ENCODE data around the gene SLC8A1. TPM values are rescaled to one million over a fixed set of nuclear protein-coding genes. Genes with fewer than 3 reads are reported as not detected.

SLC8A1 gene
- total RNA-seq, 1 donor from 2014 or later = 2.9 TPM

DNA sequence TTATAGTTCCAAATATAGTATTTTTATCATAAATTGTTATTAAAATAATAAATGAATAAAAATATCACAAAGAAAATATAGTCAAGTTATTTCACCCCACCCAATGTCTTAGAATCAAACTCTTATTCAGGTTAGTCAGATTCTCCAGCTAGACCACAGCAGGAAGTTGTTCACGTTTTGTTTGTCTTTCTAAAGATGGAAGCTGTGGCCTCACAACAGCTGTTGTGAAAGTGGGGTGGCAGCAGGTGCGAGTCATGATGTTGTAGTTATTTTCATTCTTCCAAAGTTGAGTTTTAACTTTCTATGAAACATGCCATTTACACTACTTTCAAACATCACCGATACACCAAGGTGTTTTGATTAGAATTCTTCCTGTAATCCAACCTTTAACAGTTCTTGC lies 272.9 kb downstream of the SLC8A1 start:
- Mint-ChIP-seq H3K4me1 (ENCODE audit: low read depth) (peaks cover 11% of the 10 kb centered on the region), H3K27ac (no peak overlapping the region), H3K27me3 (ENCODE audit: insufficient read depth) (no peaks in the 10 kb centered on the region), H3K9me3 (no peaks in the 10 kb centered on the region), H3K4me3 (no peak overlapping the region), H3K36me3 (ENCODE audit: low read depth) (no peaks in the 10 kb centered on the region)
- intact Hi-C loops (cut with micrococcal nuclease) = no loop called here
- no peak for DNase-seq (ENCODE audit: low spot score)

DNA sequence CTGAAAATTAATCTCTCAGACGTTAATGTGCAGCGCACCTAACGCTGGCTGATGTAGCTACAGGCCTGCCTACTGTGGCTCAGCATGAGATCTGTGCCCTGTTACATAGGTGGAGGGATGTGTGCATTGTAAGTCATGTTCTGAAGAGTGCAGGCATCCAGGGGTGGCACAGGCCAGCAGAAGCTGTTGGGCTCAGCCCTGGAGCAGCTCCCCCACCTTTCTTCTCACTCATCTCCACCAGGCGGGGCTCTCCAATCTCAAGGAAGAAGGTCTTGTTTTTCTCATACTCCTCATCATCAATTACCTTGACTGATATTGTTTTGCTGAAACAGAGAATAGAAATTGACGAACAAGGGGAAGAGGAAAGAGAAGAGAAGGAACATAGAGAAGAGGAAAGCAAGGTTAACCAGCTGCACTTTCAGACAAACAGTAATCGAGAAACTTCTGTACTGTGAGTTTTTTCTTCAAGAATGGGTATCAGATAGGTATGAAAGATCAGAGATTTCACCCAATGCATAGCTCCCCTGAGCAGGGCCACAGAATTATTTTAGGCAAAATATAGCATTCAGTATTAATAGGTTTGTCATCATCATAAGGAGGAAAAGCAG lies 273.6 kb downstream of the SLC8A1 start:
- H3K27me3 Mint-ChIP-seq (ENCODE audit: insufficient read depth) = no peaks in the 10 kb centered on the region
- no peaks in the 10 kb centered on the region for H3K9me3 Mint-ChIP-seq
- H3K27ac Mint-ChIP-seq = no peak overlapping the region
- intact Hi-C loops (cut with micrococcal nuclease) = no loop called here
- H3K4me1 Mint-ChIP-seq (ENCODE audit: low read depth) = peaks cover 11% of the 10 kb centered on the region
- no peaks in the 10 kb centered on the region for H3K36me3 Mint-ChIP-seq (ENCODE audit: low read depth)
- no peak overlapping the region for H3K4me3 Mint-ChIP-seq
- no peak for DNase-seq (ENCODE audit: low spot score)

DNA sequence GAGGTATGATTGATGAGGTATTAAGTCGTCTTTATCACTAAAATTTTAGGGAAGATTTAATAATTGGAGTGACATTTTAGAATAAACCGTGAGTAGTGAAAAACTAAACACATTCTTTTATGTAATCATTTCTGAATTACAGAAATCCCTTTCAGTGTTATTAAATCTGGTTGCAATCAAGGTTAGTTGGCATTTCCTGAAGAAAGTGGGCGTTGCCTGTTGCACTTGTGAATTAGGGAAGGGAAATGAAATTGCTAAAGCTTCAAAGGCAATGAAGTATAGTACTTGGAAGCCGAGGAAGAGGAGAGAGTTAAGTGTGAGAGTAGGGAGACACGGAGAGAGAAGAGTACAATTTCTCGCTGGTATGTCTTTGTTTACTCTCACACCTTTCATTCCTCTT lies 274.5 kb downstream of the SLC8A1 start:
- intact Hi-C loops (cut with micrococcal nuclease) = no loop called here
- no peak overlapping the region for H3K4me3 Mint-ChIP-seq
- no peaks in the 10 kb centered on the region for H3K9me3 Mint-ChIP-seq
- no peaks in the 10 kb centered on the region for H3K27me3 Mint-ChIP-seq (ENCODE audit: insufficient read depth)
- H3K4me1 Mint-ChIP-seq (ENCODE audit: low read depth) = peaks cover 11% of the 10 kb centered on the region
- H3K27ac Mint-ChIP-seq = no peak overlapping the region
- H3K36me3 Mint-ChIP-seq (ENCODE audit: low read depth) = no peaks in the 10 kb centered on the region
- no peak for DNase-seq (ENCODE audit: low spot score)

DNA sequence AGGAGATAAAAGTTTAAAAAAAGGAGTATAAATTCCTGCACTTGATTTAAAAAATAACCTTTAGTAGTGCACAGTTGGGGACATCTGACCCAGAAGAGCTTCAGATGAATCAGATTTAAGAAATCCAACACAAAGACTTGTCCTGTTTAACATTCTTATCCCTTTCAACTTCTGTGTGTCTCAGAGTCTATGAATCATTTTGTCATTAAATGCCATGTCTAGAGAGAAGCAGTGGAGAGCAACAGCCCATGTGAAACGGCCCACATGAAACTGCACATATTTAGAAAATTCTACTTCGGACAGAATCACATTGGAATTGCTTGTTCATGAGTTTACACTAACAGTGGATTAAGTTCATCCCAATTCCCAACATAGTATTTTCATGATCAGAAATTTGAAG lies 278.6 kb downstream of the SLC8A1 start:
- DNase-seq (ENCODE audit: low spot score) = no peak
- intact Hi-C loops (cut with micrococcal nuclease) = no loop called here
- Mint-ChIP-seq H3K27ac (no peak overlapping the region), H3K4me1 (ENCODE audit: low read depth) (peaks cover 7% of the 10 kb centered on the region), H3K9me3 (no peaks in the 10 kb centered on the region), H3K36me3 (ENCODE audit: low read depth) (no peaks in the 10 kb centered on the region), H3K27me3 (ENCODE audit: insufficient read depth) (no peaks in the 10 kb centered on the region), H3K4me3 (no peak overlapping the region)

DNA sequence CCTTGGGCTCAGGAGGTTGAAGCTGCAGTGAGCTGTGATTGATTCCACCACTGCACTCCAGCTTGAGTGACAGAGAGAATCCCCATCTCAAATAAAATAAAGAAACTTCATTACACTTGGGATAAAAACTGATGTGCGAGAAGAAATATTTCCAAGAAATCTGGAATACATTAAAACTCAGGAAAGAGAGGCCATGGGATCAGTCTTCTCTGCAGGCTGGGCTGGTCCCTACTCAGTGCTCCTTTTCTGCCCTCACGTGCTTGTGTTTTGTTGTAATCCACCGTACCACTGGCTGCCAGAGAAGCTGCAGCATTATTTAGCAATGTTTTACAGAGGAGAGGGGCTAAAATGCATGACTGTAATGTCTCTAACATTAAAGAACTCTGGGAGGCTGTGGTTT lies 282.0 kb downstream of the SLC8A1 start:
- no peaks in the 10 kb centered on the region for H3K27me3 Mint-ChIP-seq (ENCODE audit: insufficient read depth)
- no peaks in the 10 kb centered on the region for H3K4me1 Mint-ChIP-seq (ENCODE audit: low read depth)
- intact Hi-C loops (cut with micrococcal nuclease) = no loop called here
- no peaks in the 10 kb centered on the region for H3K36me3 Mint-ChIP-seq (ENCODE audit: low read depth)
- no peak for DNase-seq (ENCODE audit: low spot score)
- no peak overlapping the region for H3K27ac Mint-ChIP-seq
- no peaks in the 10 kb centered on the region for H3K9me3 Mint-ChIP-seq
- no peak overlapping the region for H3K4me3 Mint-ChIP-seq

DNA sequence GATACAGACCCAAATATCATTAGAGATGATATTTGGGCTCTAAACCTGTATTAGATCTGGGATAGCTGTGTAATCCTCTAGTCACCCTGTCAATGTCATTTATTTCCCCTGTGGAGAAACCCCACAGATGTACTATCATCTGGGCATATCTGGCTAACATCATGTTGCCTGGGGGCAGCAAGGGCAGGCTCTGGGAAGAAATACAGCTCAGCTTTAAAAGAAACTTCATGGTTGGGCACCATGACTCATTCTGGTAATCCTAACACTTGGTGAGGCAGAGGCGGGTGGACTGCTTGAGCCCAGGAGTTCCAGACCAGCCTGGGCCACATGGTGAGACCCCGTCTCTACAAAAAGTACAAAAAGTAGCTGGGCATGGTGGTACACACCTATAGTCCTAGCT lies 282.5 kb downstream of the SLC8A1 start:
- Mint-ChIP-seq H3K4me1 (ENCODE audit: low read depth) (no peaks in the 10 kb centered on the region), H3K36me3 (ENCODE audit: low read depth) (no peaks in the 10 kb centered on the region), H3K27me3 (ENCODE audit: insufficient read depth) (no peaks in the 10 kb centered on the region), H3K4me3 (no peak overlapping the region), H3K27ac (no peak overlapping the region), H3K9me3 (no peaks in the 10 kb centered on the region)
- DNase-seq (ENCODE audit: low spot score) = no peak
- intact Hi-C loops (cut with micrococcal nuclease) = no loop called here

DNA sequence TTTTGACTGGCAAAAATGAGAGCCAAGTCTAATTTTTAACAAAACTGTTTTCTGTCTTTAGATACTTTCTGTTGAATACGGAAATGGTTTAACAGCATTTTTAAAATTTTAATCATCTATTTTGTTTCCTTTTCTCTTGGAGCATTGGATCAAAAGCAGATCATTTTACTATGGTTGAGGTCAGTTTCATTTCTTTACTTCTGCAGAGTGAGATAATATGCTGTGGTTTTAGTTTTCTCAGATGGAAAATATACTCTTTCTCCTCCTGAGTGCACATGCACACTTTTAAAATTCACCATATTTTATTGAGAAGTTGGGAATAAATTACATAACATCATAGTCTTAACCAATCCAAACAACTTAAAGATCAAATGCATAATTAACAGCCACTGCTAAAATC lies 283.3 kb downstream of the SLC8A1 start:
- H3K4me1 Mint-ChIP-seq (ENCODE audit: low read depth) = no peaks in the 10 kb centered on the region
- H3K4me3 Mint-ChIP-seq = no peak overlapping the region
- H3K9me3 Mint-ChIP-seq = no peaks in the 10 kb centered on the region
- intact Hi-C loops (cut with micrococcal nuclease) = no loop called here
- H3K27me3 Mint-ChIP-seq (ENCODE audit: insufficient read depth) = no peaks in the 10 kb centered on the region
- no peaks in the 10 kb centered on the region for H3K36me3 Mint-ChIP-seq (ENCODE audit: low read depth)
- DNase-seq (ENCODE audit: low spot score) = no peak
- no peak overlapping the region for H3K27ac Mint-ChIP-seq

DNA sequence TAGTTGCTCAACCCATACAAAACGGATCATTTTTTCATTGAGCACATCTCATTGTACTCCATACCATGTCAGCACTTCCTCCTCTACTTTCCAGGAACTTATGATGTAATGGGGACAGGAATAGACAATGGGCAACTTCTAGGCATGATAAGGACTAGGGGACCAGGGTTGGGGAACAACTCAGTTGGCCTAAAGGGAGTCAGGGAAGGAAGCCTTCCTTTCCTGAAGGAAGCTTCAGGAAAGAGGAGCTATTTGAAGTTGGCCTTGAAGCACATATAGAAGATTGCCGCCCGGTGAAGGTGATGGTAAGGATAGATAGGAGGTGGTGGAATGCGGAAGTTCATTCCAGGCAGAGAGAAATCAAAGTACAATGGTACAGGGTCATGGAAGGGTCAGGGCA lies 283.9 kb downstream of the SLC8A1 start:
- Mint-ChIP-seq H3K9me3 (no peaks in the 10 kb centered on the region), H3K4me3 (no peak overlapping the region), H3K36me3 (ENCODE audit: low read depth) (no peaks in the 10 kb centered on the region), H3K27me3 (ENCODE audit: insufficient read depth) (peaks cover 2% of the 10 kb centered on the region), H3K27ac (no peak overlapping the region), H3K4me1 (ENCODE audit: low read depth) (no peaks in the 10 kb centered on the region)
- DNase-seq (ENCODE audit: low spot score) = no peak
- intact Hi-C loops (cut with micrococcal nuclease) = no loop called here

DNA sequence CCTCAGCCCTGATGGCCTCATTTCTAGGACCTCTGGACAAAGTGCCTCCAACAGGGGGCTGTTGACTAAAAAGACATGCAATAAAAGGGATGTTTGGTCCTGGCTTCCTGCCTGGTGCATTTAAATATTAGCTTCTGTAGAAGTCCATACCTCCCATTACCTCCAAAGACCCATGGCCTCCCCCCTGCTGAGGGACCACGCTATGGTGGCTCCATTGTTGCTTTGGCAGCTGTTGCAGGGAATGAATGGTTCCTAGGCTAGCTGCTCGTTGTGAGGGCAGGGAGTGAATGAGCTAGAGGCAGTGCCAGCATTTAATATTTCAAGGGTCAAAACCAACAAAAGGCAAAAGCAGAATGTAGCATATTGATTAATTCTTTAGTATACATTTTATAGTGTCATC lies 285.9 kb downstream of the SLC8A1 start:
- Mint-ChIP-seq H3K27ac (no peak overlapping the region), H3K27me3 (ENCODE audit: insufficient read depth) (peaks cover 2% of the 10 kb centered on the region), H3K4me3 (no peak overlapping the region), H3K36me3 (ENCODE audit: low read depth) (no peaks in the 10 kb centered on the region), H3K9me3 (no peaks in the 10 kb centered on the region), H3K4me1 (ENCODE audit: low read depth) (no peaks in the 10 kb centered on the region)
- DNase-seq (ENCODE audit: low spot score) = no peak
- intact Hi-C loops (cut with micrococcal nuclease) = no loop called here

DNA sequence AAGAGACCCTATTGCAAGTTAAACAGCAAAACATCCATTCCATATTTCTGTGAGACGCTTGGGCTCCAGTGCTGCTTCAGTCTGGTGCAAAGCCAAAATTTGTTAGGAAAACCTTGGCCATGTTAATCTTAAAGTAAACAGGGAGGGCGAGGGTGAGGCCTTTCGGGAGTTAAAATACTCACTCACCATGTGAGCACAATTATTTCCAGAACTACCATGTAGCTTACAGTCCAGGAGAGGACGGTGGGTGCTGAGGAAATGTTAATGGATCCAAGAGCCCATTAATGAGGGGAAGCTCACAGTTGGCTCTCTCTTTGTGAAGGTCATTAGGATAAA lies 286.4 kb downstream of the SLC8A1 start:
- Mint-ChIP-seq H3K36me3 (ENCODE audit: low read depth) (no peaks in the 10 kb centered on the region), H3K4me3 (no peak overlapping the region), H3K4me1 (ENCODE audit: low read depth) (no peaks in the 10 kb centered on the region), H3K9me3 (no peaks in the 10 kb centered on the region), H3K27ac (no peak overlapping the region), H3K27me3 (ENCODE audit: insufficient read depth) (peaks cover 2% of the 10 kb centered on the region)
- DNase-seq (ENCODE audit: low spot score) = no peak
- intact Hi-C loops (cut with micrococcal nuclease) = no loop called here

DNA sequence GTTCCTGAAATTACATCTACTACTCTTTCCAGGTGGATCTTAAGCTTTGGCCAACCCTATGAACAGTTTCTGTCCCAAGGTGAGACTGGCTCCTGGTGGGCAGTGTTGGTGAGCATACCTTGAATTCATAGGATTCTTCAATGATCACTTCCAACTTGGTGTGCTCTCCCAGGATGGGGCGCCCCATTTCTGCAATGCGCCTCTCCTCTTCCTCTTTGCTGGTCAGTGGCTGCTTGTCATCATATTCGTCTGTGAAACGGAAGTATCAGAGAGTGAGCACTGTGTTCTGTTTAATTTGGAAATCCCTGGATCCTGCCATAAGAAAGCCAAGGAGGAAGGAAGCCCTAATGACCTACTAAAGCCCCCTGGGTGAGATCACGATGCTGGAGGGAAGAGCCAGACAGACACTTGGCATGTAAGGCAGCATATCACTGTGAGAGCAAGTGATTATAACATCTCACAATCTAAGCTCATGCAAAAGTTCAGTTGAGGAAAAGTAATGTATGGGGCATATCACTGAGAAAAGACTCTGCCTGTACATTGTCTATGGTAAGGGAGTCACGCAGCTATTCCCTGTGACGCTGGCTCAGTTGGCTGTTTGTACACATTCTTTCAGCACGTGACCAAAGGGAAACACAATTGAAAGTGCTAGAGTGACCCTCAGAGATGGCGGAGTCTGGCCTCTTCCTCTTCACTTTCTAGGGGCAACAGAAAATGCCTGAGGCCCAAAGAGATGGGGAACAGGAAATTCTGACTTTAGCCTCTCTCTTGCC lies 287.0 kb downstream of the SLC8A1 start:
- no peak overlapping the region for H3K27ac Mint-ChIP-seq
- no peaks in the 10 kb centered on the region for H3K4me1 Mint-ChIP-seq (ENCODE audit: low read depth)
- no peak for DNase-seq (ENCODE audit: low spot score)
- intact Hi-C loops (cut with micrococcal nuclease) = no loop called here
- H3K36me3 Mint-ChIP-seq (ENCODE audit: low read depth) = no peaks in the 10 kb centered on the region
- no peaks in the 10 kb centered on the region for H3K9me3 Mint-ChIP-seq
- no peak overlapping the region for H3K4me3 Mint-ChIP-seq
- peaks cover 2% of the 10 kb centered on the region for H3K27me3 Mint-ChIP-seq (ENCODE audit: insufficient read depth)

DNA sequence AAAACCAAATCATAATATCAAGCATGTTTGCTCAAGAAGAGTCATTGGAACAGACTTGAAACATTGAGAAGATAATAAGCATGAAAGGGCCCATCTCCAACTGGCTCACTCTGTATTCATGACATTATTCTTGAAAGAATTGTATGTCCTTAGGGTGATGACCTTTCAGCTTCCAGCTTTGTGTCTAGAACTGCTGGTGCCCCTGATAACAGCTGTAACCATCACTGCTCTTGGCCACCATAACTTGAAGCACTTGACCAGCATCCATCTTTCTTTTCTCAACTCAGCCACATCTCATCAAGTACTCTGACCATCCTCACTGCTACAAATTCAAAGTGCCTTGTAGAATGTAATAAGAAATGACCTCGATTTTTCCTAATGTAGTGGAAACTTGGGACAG lies 289.9 kb downstream of the SLC8A1 start:
- no peaks in the 10 kb centered on the region for H3K36me3 Mint-ChIP-seq (ENCODE audit: low read depth)
- DNase-seq (ENCODE audit: low spot score) = no peak
- no peak overlapping the region for H3K27ac Mint-ChIP-seq
- no peaks in the 10 kb centered on the region for H3K9me3 Mint-ChIP-seq
- intact Hi-C loops (cut with micrococcal nuclease) = no loop called here
- H3K27me3 Mint-ChIP-seq (ENCODE audit: insufficient read depth) = peaks cover 2% of the 10 kb centered on the region
- no peaks in the 10 kb centered on the region for H3K4me1 Mint-ChIP-seq (ENCODE audit: low read depth)
- H3K4me3 Mint-ChIP-seq = no peak overlapping the region

DNA sequence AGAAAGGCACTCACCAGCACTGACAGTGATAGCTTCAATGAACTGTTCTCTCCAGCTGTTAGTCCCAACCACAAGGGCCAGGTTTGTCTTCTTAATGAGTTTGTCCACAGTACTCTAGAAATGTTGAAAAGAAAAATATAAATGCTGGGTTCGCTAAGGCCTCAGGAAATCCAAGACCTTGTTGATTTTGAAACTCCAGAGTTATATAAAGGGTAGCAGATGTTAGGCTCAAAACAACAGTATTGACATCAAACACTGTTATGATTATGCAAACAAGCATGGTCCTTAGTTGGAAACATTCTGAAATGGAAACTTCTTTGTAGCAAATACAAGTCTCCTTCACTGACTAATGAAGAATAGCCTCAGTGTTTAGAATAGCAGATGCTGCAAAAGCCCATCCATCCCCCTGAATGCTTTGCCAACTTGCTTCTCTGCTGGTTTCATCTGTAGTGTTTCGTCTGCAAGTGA lies 291.1 kb downstream of the SLC8A1 start:
- no peaks in the 10 kb centered on the region for H3K9me3 Mint-ChIP-seq
- peaks cover 2% of the 10 kb centered on the region for H3K27me3 Mint-ChIP-seq (ENCODE audit: insufficient read depth)
- DNase-seq (ENCODE audit: low spot score) = no peak
- H3K36me3 Mint-ChIP-seq (ENCODE audit: low read depth) = no peaks in the 10 kb centered on the region
- H3K4me3 Mint-ChIP-seq = no peak overlapping the region
- intact Hi-C loops (cut with micrococcal nuclease) = no loop called here
- H3K4me1 Mint-ChIP-seq (ENCODE audit: low read depth) = no peaks in the 10 kb centered on the region
- H3K27ac Mint-ChIP-seq = no peak overlapping the region

DNA sequence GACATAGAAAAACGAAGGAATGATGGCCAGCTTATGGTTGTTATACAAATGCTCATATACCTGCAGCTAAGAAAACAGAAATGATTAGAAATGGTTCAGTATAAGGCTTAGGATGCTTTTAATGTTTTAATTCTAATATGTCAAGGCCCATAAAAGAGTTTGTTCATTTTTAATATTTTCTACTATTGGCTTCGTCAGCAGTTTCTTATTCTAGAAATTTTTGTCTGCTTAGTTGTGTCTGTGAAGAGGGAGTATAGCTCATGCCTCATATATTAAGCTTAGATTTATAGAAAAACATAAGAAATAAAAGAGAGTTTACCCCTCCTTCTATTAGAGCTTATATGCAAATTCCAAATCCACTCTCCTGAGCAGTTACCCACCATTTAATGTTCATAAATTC lies 292.6 kb downstream of the SLC8A1 start:
- no peaks in the 10 kb centered on the region for H3K36me3 Mint-ChIP-seq (ENCODE audit: low read depth)
- intact Hi-C loops (cut with micrococcal nuclease) = no loop called here
- H3K4me1 Mint-ChIP-seq (ENCODE audit: low read depth) = no peaks in the 10 kb centered on the region
- peaks cover 2% of the 10 kb centered on the region for H3K27me3 Mint-ChIP-seq (ENCODE audit: insufficient read depth)
- no peaks in the 10 kb centered on the region for H3K9me3 Mint-ChIP-seq
- no peak for DNase-seq (ENCODE audit: low spot score)
- no peak overlapping the region for H3K4me3 Mint-ChIP-seq
- no peak overlapping the region for H3K27ac Mint-ChIP-seq

All from activated T-helper 1 cell treated with anti-CD3 and anti-CD28 coated beads, Interleukin-12 subunit alpha, Interleukin-12 subunit beta, Interleukin-2, Interleukin-4 antibody, amounts not matched to agents 30 ng/mL and 10 ng/mL and 1 ng/mL, durations not matched to agents 14 hours and 24 hours and 36 hours (primary cell).